Liver (tissue), 9 donors: Measurements from ENCODE around the gene FAM170B. TPM values are rescaled to one million over a fixed set of nuclear protein-coding genes. Genes with fewer than 3 reads are reported as not detected.

Experiments
- DNase-seq: peaks from one replicate; pipeline ENCODE4 v3.0.0-alpha.2; 2017; ENCODE audit warnings: low spot score
- H3K27ac ChIP-seq, 2 donors: one replicate each; pipeline ENCODE4 v1.7.0; 2013; ENCODE audit warnings: inconsistent platforms in 2 of 2, low read length in 2 of 2, control low read depth in 1 of 2, low read depth in 1 of 2, mild to moderate bottlenecking in 1 of 2
- H3K27me3 ChIP-seq, 4 donors: one replicate each; pipeline versions ENCODE4 v1.6.1 to v1.7.0; 2013; ENCODE audit warnings: low read length in 3 of 4, inconsistent platforms in 1 of 4, mild to moderate bottlenecking in 1 of 4, moderate library complexity in 1 of 4; ENCODE audit not compliant: control insufficient read depth in 4 of 4, insufficient read depth in 4 of 4
- H3K36me3 ChIP-seq, 4 donors: one replicate each; pipeline versions ENCODE4 v1.6.1 to v1.7.0; 2013; ENCODE audit warnings: low read length in 3 of 4, mild to moderate bottlenecking in 3 of 4, low read depth in 1 of 4, moderate library complexity in 1 of 4; ENCODE audit not compliant: control insufficient read depth in 4 of 4, insufficient read depth in 3 of 4
- H3K4me1 ChIP-seq, 4 donors: one replicate each; pipeline versions ENCODE4 v1.6.1 to v1.7.0; 2013; ENCODE audit warnings: low read length in 3 of 4, mild to moderate bottlenecking in 3 of 4, moderate library complexity in 1 of 4; ENCODE audit not compliant: control insufficient read depth in 4 of 4, insufficient read depth in 4 of 4
- H3K4me3 ChIP-seq, 3 donors: one replicate each; pipeline versions ENCODE4 v1.6.1 to v1.7.0; 2013; ENCODE audit warnings: low read length in 3 of 3, control low read depth in 1 of 3, low read depth in 1 of 3, mild to moderate bottlenecking in 1 of 3
- H3K9ac ChIP-seq, 2 donors: one replicate each; pipeline ENCODE4 v1.7.0; 2013; ENCODE audit warnings: low read length in 2 of 2, mild to moderate bottlenecking in 2 of 2, moderate library complexity in 2 of 2, control low read depth in 1 of 2, low read depth in 1 of 2
- H3K9me3 ChIP-seq, 4 donors: one replicate each; pipeline versions ENCODE4 v1.6.1 to v1.7.0; 2013; ENCODE audit warnings: low read length in 3 of 4; ENCODE audit not compliant: control insufficient read depth in 4 of 4
- EGR1 ChIP-seq, 2 donors: IDR thresholded peaks; 2 replicates each; pipeline ENCODE4 v1.6.1; 2016 to 2018; ENCODE audit warnings: antibody characterized with exemption in 2 of 2, low read depth in 2 of 2
- FOXA1 ChIP-seq: IDR thresholded peaks from 2 replicates; pipeline ENCODE4 v1.6.1; 2016; ENCODE audit warnings: antibody characterized with exemption
- FOXA2 ChIP-seq: IDR thresholded peaks from 2 replicates; pipeline ENCODE4 v1.6.1; 2016; ENCODE audit warnings: antibody characterized with exemption
- HNF4A ChIP-seq, 2 donors: conservative IDR thresholded peaks; 2 replicates each; pipeline ENCODE4 v1.6.1; 2016; ENCODE audit warnings: antibody characterized with exemption in 2 of 2, mild to moderate bottlenecking in 2 of 2
- HNF4G ChIP-seq: IDR thresholded peaks from 2 replicates; pipeline ENCODE4 v1.6.1; 2016; ENCODE audit warnings: antibody characterized with exemption
- JUND ChIP-seq, 2 donors: IDR thresholded peaks; 2 replicates each; pipeline ENCODE4 v1.6.1; 2016; ENCODE audit warnings: antibody characterized with exemption in 2 of 2
- NR2F2 ChIP-seq: IDR thresholded peaks from 2 replicates; pipeline ENCODE4 v1.6.1; 2016; ENCODE audit warnings: antibody characterized with exemption
- RAD21 ChIP-seq, 2 donors: IDR thresholded peaks; 2 replicates each; pipeline ENCODE4 v1.6.1; 2016; ENCODE audit warnings: antibody characterized with exemption in 2 of 2, mild to moderate bottlenecking in 2 of 2
- RXRA ChIP-seq, 2 donors: IDR thresholded peaks; 2 replicates each; pipeline ENCODE4 v1.6.1; 2017 to 2018; ENCODE audit warnings: antibody characterized with exemption in 2 of 2, mild to moderate bottlenecking in 1 of 2
- SP1 ChIP-seq: IDR thresholded peaks from 2 replicates; pipeline ENCODE4 v1.6.1; 2018; ENCODE audit warnings: antibody characterized with exemption, mild to moderate bottlenecking
- TAF1 ChIP-seq: conservative IDR thresholded peaks from 2 replicates; pipeline ENCODE4 v1.6.1; 2016; ENCODE audit warnings: antibody characterized with exemption, mild to moderate bottlenecking
- YY1 ChIP-seq: IDR thresholded peaks from 2 replicates; pipeline ENCODE4 v1.6.1; 2016; ENCODE audit warnings: antibody characterized with exemption, mild to moderate bottlenecking
- WGBS: extraction: QIAGEN DNeasy Blood & Tissue Kit; methylation state at CpG from one replicate; pipeline ENCODE4 v1.1.7; 2013; 5-methylcytosine and 5-hydroxymethylcytosine counted together
- polyA plus RNA-seq, 2 donors: library from polyadenylated mRNA; stranded (reverse) in 1 of 2; unstranded in 1 of 2; fragments of 200-250 nt in 1 of 2; fragments of >200 nt in 1 of 2; fragmentation: Nextera tagmentation in 1 of 2; extraction: Ambion mirVana in 1 of 2; gene quantifications; one replicate each; pipeline versions ENCODE4 v1.2.1 to v1.2.3, GENCODE V29; 2013 to 2015
- total RNA-seq, 2 donors: library from RNA; depleted of rRNA; stranded (reverse); fragments of >200 nt; gene quantifications; one replicate each; pipeline ENCODE4 v1.2.3, GENCODE V29; 2014
- TF ChIP-seq, protein P1 (sequence below): IDR thresholded peaks from 2 replicates; pipeline ENCODE4 v1.6.1; 2016; ENCODE audit warnings: antibody characterized with exemption
- TF ChIP-seq, protein P2 (sequence below): fragments of 150-350 bp; IDR thresholded peaks from 2 replicates; pipeline ENCODE4 v1.5.1; 2017; ENCODE audit warnings: improper control_type of control experiment, low read depth, low read length; ENCODE audit not compliant: missing input control
- TF ChIP-seq, protein P3 (sequence below): IDR thresholded peaks from 2 replicates; pipeline ENCODE4 v1.6.1; 2016; ENCODE audit warnings: antibody characterized with exemption, mild to moderate bottlenecking
- TF ChIP-seq, protein P4 (sequence below): IDR thresholded peaks from 2 replicates; pipeline ENCODE4 v1.6.1; 2016; ENCODE audit warnings: antibody characterized with exemption
- TF ChIP-seq, protein P5 (sequence below): IDR thresholded peaks from 2 replicates; pipeline ENCODE4 v1.6.1; 2016; ENCODE audit warnings: antibody characterized with exemption
- donor health status: healthy.
- donor health status: healthy.
- donor health status: healthy.
- donor health status: healthy.
- donor health status: healthy.

Gene FAM170B
- total and polyA plus RNA-seq, 4 donors = not detected

DNA sequence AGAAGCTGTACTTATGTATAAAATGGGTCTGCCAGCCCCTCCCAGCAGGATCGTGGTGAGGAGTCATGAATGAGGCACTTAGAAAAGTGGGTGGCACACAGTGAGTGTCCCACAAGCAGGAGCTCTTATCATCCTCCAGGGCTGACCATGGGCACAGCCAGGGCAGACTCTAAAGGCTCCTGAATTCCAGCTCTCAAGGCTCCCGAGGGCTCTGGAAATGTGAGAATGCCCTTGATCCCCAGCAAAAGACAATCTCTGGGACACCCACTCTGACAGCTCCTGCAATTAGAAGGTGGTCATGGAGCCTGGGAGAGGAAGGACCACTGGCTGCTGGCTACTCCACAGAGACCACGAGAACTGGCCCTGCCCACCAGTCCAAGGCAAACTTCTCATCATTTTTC, 20.1 kb downstream of the FAM170B start:
- WGBS = 85% methylated on average over 3 of the region's 3 CpGs
- Histone ChIP-seq H3K9ac (no peak overlapping the region), H3K27ac (no peak overlapping the region), H3K9me3 (no peaks in the 10 kb centered on the region), H3K36me3 (no peaks in the 10 kb centered on the region), H3K4me1 (peaks cover 0 to 8% (median 4%) of the 10 kb centered on the region in 4 donors), H3K4me3 (no peak overlapping the region), H3K27me3 (no peaks in the 10 kb centered on the region)
- TF ChIP-seq JUND (IDR thresholded peaks at IDR 0.05) (no peak), TAF1 (no peak)
- TF ChIP-seq, protein P1, sequence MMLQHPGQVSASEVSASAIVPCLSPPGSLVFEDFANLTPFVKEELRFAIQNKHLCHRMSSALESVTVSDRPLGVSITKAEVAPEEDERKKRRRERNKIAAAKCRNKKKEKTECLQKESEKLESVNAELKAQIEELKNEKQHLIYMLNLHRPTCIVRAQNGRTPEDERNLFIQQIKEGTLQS = no peak
- peak; percentile 21 for DNase-seq

DNA sequence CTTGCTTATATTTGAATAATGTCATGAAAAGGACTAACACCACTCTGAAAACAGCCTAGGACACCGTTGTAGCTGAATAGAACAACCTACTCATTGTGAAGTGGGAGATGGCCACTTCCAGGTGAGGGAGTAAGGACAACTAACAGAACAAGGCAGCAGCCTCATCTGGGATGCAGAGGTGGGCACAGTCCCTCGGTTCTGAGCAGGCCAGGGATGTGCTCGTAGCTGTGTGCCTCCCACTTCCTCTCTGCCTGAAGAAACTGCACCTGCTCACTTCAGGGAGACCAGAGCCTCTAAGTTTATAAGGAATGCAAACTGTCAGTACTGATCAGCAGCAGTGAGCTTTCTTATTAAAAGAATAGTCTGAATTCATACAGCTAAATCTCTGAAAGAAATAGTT, 21.0 kb downstream of the FAM170B start:
- H3K36me3 ChIP-seq = no peaks in the 10 kb centered on the region
- no peaks in the 10 kb centered on the region for H3K27me3 ChIP-seq
- H3K4me1 ChIP-seq = peaks cover 0 to 8% (median 4%) of the 10 kb centered on the region in 4 donors
- no peaks in the 10 kb centered on the region for H3K9me3 ChIP-seq
- 76% methylated on average over 3 of the region's 3 CpGs for WGBS
- no peak overlapping the region for H3K4me3 ChIP-seq
- H3K27ac ChIP-seq = no peak overlapping the region
- peak; percentile 16 for DNase-seq
- no peak overlapping the region for H3K9ac ChIP-seq
- TF ChIP-seq RXRA (IDR thresholded peaks at IDR 0.05) = no peak
- no peak for TF ChIP-seq HNF4A (conservative IDR thresholded peaks at IDR 0.05)
- no peak for TF ChIP-seq NR2F2
- TF ChIP-seq, protein P2, sequence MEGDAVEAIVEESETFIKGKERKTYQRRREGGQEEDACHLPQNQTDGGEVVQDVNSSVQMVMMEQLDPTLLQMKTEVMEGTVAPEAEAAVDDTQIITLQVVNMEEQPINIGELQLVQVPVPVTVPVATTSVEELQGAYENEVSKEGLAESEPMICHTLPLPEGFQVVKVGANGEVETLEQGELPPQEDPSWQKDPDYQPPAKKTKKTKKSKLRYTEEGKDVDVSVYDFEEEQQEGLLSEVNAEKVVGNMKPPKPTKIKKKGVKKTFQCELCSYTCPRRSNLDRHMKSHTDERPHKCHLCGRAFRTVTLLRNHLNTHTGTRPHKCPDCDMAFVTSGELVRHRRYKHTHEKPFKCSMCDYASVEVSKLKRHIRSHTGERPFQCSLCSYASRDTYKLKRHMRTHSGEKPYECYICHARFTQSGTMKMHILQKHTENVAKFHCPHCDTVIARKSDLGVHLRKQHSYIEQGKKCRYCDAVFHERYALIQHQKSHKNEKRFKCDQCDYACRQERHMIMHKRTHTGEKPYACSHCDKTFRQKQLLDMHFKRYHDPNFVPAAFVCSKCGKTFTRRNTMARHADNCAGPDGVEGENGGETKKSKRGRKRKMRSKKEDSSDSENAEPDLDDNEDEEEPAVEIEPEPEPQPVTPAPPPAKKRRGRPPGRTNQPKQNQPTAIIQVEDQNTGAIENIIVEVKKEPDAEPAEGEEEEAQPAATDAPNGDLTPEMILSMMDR = no peak
- TF ChIP-seq FOXA2 = no peak
- TF ChIP-seq, protein P1 = no peak

DNA sequence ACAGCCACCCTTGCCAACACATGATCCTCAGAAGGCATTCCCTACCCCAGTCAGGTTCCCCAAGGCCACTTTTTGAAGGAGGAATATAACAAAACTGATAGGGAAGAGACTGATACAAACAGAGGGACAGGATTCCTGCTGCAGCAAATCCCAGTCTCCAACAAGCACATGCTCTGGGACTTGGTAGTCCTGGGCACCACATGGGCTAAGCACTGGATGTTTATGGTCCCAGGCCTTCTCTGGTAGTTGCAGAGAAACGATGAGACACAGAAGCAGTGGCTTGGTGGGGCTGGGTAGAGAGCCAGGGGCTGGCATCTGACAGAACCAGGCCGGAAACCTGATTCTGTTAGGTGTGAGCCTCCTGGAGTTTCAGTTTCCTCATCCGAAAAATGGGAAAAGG, 21.7 kb downstream of the FAM170B start:
- DNase-seq = no peak
- WGBS = 91% methylated on average over 3 of the region's 3 CpGs
- Histone ChIP-seq H3K9me3 (no peaks in the 10 kb centered on the region), H3K27ac (no peak overlapping the region), H3K4me1 (peaks cover 3 to 12% (median 7%) of the 10 kb centered on the region in 4 donors), H3K9ac (no peak overlapping the region), H3K4me3 (no peak overlapping the region), H3K27me3 (no peaks in the 10 kb centered on the region), H3K36me3 (no peaks in the 10 kb centered on the region)
- TF ChIP-seq, protein P2 = no peak
- TF ChIP-seq YY1 (no peak), JUND (IDR thresholded peaks at IDR 0.05) (no peak), NR2F2 (no peak), FOXA1 (no peak), EGR1 (IDR thresholded peaks at IDR 0.05; ENCODE audit: low read depth in 2 of 2) (no peak), FOXA2 (no peak), RXRA (IDR thresholded peaks at IDR 0.05) (no peak), HNF4G (no peak), HNF4A (conservative IDR thresholded peaks at IDR 0.05) (no peak), RAD21 (IDR thresholded peaks at IDR 0.05) (no peak), SP1 (no peak), TAF1 (no peak)
- TF ChIP-seq, protein P3, sequence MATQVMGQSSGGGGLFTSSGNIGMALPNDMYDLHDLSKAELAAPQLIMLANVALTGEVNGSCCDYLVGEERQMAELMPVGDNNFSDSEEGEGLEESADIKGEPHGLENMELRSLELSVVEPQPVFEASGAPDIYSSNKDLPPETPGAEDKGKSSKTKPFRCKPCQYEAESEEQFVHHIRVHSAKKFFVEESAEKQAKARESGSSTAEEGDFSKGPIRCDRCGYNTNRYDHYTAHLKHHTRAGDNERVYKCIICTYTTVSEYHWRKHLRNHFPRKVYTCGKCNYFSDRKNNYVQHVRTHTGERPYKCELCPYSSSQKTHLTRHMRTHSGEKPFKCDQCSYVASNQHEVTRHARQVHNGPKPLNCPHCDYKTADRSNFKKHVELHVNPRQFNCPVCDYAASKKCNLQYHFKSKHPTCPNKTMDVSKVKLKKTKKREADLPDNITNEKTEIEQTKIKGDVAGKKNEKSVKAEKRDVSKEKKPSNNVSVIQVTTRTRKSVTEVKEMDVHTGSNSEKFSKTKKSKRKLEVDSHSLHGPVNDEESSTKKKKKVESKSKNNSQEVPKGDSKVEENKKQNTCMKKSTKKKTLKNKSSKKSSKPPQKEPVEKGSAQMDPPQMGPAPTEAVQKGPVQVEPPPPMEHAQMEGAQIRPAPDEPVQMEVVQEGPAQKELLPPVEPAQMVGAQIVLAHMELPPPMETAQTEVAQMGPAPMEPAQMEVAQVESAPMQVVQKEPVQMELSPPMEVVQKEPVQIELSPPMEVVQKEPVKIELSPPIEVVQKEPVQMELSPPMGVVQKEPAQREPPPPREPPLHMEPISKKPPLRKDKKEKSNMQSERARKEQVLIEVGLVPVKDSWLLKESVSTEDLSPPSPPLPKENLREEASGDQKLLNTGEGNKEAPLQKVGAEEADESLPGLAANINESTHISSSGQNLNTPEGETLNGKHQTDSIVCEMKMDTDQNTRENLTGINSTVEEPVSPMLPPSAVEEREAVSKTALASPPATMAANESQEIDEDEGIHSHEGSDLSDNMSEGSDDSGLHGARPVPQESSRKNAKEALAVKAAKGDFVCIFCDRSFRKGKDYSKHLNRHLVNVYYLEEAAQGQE = no peak
- TF ChIP-seq, protein P4, sequence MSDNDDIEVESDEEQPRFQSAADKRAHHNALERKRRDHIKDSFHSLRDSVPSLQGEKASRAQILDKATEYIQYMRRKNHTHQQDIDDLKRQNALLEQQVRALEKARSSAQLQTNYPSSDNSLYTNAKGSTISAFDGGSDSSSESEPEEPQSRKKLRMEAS = no peak
- TF ChIP-seq, protein P1 = no peak
- TF ChIP-seq, protein P5, sequence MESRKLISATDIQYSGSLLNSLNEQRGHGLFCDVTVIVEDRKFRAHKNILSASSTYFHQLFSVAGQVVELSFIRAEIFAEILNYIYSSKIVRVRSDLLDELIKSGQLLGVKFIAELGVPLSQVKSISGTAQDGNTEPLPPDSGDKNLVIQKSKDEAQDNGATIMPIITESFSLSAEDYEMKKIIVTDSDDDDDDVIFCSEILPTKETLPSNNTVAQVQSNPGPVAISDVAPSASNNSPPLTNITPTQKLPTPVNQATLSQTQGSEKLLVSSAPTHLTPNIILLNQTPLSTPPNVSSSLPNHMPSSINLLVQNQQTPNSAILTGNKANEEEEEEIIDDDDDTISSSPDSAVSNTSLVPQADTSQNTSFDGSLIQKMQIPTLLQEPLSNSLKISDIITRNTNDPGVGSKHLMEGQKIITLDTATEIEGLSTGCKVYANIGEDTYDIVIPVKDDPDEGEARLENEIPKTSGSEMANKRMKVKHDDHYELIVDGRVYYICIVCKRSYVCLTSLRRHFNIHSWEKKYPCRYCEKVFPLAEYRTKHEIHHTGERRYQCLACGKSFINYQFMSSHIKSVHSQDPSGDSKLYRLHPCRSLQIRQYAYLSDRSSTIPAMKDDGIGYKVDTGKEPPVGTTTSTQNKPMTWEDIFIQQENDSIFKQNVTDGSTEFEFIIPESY = no peak
